H1 (cell line): Measurements from ENCODE around the gene CUBN. TPM values are rescaled to one million over a fixed set of nuclear protein-coding genes. Genes with fewer than 3 reads are reported as not detected.

Experiments used
- CTCF ChIA-PET: fragments of 300-600 bp; sonication (Branson Sonifier 250); formaldehyde crosslinking; loops from one replicate; lab custom pipeline; 2021; ENCODE audit not compliant: partially characterized antibody; lab: Charles Lee
- POLR2A ChIA-PET: fragments of 300-600 bp; sonication (Branson Sonifier 250); formaldehyde crosslinking; loops from one replicate; lab custom pipeline; 2021; ENCODE audit warnings: inconsistent platforms; ENCODE audit not compliant: partially characterized antibody; lab: Charles Lee
- DNase-seq, 2 experiments: peaks; one replicate each; pipeline versions ENCODE4 v3.0.0 to v3.0.0-alpha.2; 2010 to 2022; ENCODE audit warnings: low spot score in 2 of 2, low read depth in 1 of 2, mixed read lengths in 1 of 2
- FAIRE-seq: peaks from 2 replicates; lab custom pipeline; 2011; peaks lifted over from hg19 to GRCh38; lab: Jason Lieb, UNC
- H2AFZ ChIP-seq: 2 replicates; pipeline ENCODE4 v1.8.1; 2012; ENCODE audit warnings: low read length, inconsistent platforms
- H2AK5ac ChIP-seq: 2 replicates; pipeline ENCODE4 v1.6.1; 2013; ENCODE audit warnings: low read depth, low read length
- H2BK120ac ChIP-seq: replicated peaks from 2 replicates; pipeline ENCODE3; 2013; ENCODE audit warnings: low read depth, low read length, inconsistent platforms
- H2BK12ac ChIP-seq: 2 replicates; pipeline ENCODE4 v1.6.1; 2013; ENCODE audit warnings: low read depth, low read length
- H2BK15ac ChIP-seq: 2 replicates; pipeline ENCODE4 v1.6.1; 2013; ENCODE audit warnings: low read length
- H2BK20ac ChIP-seq: 2 replicates; pipeline ENCODE4 v1.6.1; 2013; ENCODE audit warnings: low read length
- H2BK5ac ChIP-seq: 2 replicates; pipeline ENCODE4 v1.6.1; 2013; ENCODE audit warnings: low read depth, low read length
- H3K14ac ChIP-seq: 2 replicates; pipeline ENCODE4 v1.6.1; 2013; ENCODE audit warnings: inconsistent platforms; ENCODE audit not compliant: insufficient read length
- H3K18ac ChIP-seq: 2 replicates; pipeline ENCODE4 v1.6.1; 2013; ENCODE audit warnings: low read length; ENCODE audit errors: extremely low read depth
- H3K23ac ChIP-seq: 2 replicates; pipeline ENCODE4 v1.6.1; 2013; ENCODE audit warnings: inconsistent platforms; ENCODE audit not compliant: insufficient read length
- H3K23me2 ChIP-seq: 2 replicates; pipeline ENCODE4 v1.6.1; 2013; ENCODE audit warnings: low read depth, low read length
- H3K27ac ChIP-seq: 2 replicates; pipeline ENCODE4 v1.6.1; 2011; ENCODE audit warnings: low read depth, low read length, inconsistent platforms
- H3K27me3 ChIP-seq, 4 experiments: replicated peaks in 1 of 4; 1 replicate in 1 of 4; 2 replicates in 3 of 4; pipeline versions ENCODE4 v1.6.1 to v1.8.1; 2011 to 2013; ENCODE audit warnings: low read length in 3 of 4, mild to moderate bottlenecking in 3 of 4, inconsistent platforms in 2 of 4, mixed read lengths in 2 of 4, moderate library complexity in 1 of 4; ENCODE audit not compliant: control insufficient read depth in 3 of 4, insufficient read depth in 3 of 4; ENCODE audit errors: extremely low read depth in 1 of 4
- H3K36me3 ChIP-seq, 4 experiments: 2 replicates each; pipeline versions ENCODE4 v1.6.1 to v1.8.1; 2011 to 2013; ENCODE audit warnings: mild to moderate bottlenecking in 4 of 4, low read length in 3 of 4, moderate library complexity in 2 of 4, control low read depth in 1 of 4, inconsistent platforms in 1 of 4; ENCODE audit not compliant: insufficient read depth in 4 of 4, control insufficient read depth in 2 of 4
- H3K4ac ChIP-seq: replicated peaks from 2 replicates; pipeline ENCODE3; 2013; ENCODE audit warnings: low read length, low read depth, mixed read lengths, inconsistent platforms; ENCODE audit not compliant: insufficient read length
- H3K4me1 ChIP-seq, 4 experiments: replicated peaks in 1 of 4; 1 replicate in 1 of 4; 2 replicates in 3 of 4; pipeline versions ENCODE4 v1.6.1 to v1.8.1; 2011 to 2013; ENCODE audit warnings: low read length in 3 of 4, inconsistent platforms in 2 of 4, mixed read lengths in 1 of 4; ENCODE audit not compliant: insufficient read depth in 4 of 4, control insufficient read depth in 3 of 4
- H3K4me2 ChIP-seq, 2 experiments: 2 replicates each; pipeline versions ENCODE4 v1.6.1 to v1.8.1; 2011 to 2013; ENCODE audit warnings: low read depth in 2 of 2, low read length in 2 of 2, control low read depth in 1 of 2, inconsistent platforms in 1 of 2, mild to moderate bottlenecking in 1 of 2; ENCODE audit not compliant: insufficient read depth in 1 of 2
- H3K4me3 ChIP-seq, 4 experiments: fragments of 200-600, 300-600 bp in 1 of 4; sonication (generic), shearing (Covaris generic), sonication (Bioruptor Twin) in 1 of 4; 2 replicates each; pipeline versions ENCODE4 v1.5.1 to v1.8.1; 2011 to 2016; ENCODE audit warnings: low read length in 4 of 4, low read depth in 3 of 4, control low read depth in 2 of 4, inconsistent platforms in 2 of 4, mild to moderate bottlenecking in 2 of 4, mixed read lengths in 1 of 4, moderate library complexity in 1 of 4; ENCODE audit not compliant: insufficient read depth in 2 of 4; ENCODE audit errors: extremely low read depth in 1 of 4
- H3K56ac ChIP-seq: replicated peaks from 2 replicates; pipeline ENCODE3; 2013; ENCODE audit warnings: low read depth, mild to moderate bottlenecking, mixed read lengths, low read length, inconsistent platforms; ENCODE audit not compliant: insufficient read length
- H3K79me1 ChIP-seq: 2 replicates; pipeline ENCODE4 v1.6.1; 2013; ENCODE audit warnings: low read depth, low read length, control low read depth
- H3K79me2 ChIP-seq, 2 experiments: 2 replicates each; pipeline versions ENCODE4 v1.6.1 to v1.8.1; 2012 to 2013; ENCODE audit warnings: low read length in 2 of 2, mild to moderate bottlenecking in 2 of 2, inconsistent platforms in 1 of 2; ENCODE audit not compliant: insufficient read depth in 2 of 2, control insufficient read depth in 1 of 2
- H3K9ac ChIP-seq, 4 experiments: replicated peaks in 1 of 4; 1 replicate in 1 of 4; 2 replicates in 3 of 4; pipeline versions ENCODE4 v1.6.1 to v1.8.1; 2011 to 2013; ENCODE audit warnings: low read depth in 3 of 4, low read length in 3 of 4, control low read depth in 2 of 4, mild to moderate bottlenecking in 2 of 4, moderate library complexity in 2 of 4, inconsistent platforms in 1 of 4; ENCODE audit errors: extremely low read depth in 1 of 4
- H3K9me3 ChIP-seq, 2 experiments: 2 replicates each; pipeline versions ENCODE4 v1.6.1 to v1.8.1; 2012 to 2013; ENCODE audit warnings: mild to moderate bottlenecking in 2 of 2, moderate library complexity in 2 of 2, control low read depth in 1 of 2, inconsistent platforms in 1 of 2, low read depth in 1 of 2, low read length in 1 of 2, mixed read lengths in 1 of 2; ENCODE audit not compliant: insufficient read depth in 2 of 2
- H4K20me1 ChIP-seq, 2 experiments: replicated peaks in 1 of 2; 2 replicates each; pipeline versions ENCODE3 to v1.8.1; 2011 to 2013; ENCODE audit warnings: inconsistent platforms in 2 of 2, low read length in 2 of 2, mild to moderate bottlenecking in 1 of 2; ENCODE audit not compliant: insufficient read depth in 2 of 2, control insufficient read depth in 1 of 2
- H4K5ac ChIP-seq: 2 replicates; pipeline ENCODE4 v1.6.1; 2013; ENCODE audit warnings: low read length, low read depth, mixed read lengths, inconsistent platforms; ENCODE audit not compliant: insufficient read length
- H4K8ac ChIP-seq: 2 replicates; pipeline ENCODE4 v1.8.0; 2013; ENCODE audit warnings: mild to moderate bottlenecking, moderate library complexity, low read length, inconsistent platforms; ENCODE audit not compliant: insufficient read depth; ENCODE audit errors: extremely low read depth
- H4K91ac ChIP-seq: replicated peaks from 2 replicates; pipeline ENCODE3; 2013; ENCODE audit warnings: low read length, mixed read lengths, inconsistent platforms; ENCODE audit not compliant: insufficient read length
- GTF2F1 ChIP-seq: IDR thresholded peaks from 2 replicates; pipeline ENCODE4 v1.6.1; 2012; ENCODE audit warnings: low read depth, low read length, improper control_type of control experiment, borderline replicate concordance
- POLR2A ChIP-seq, 2 experiments: IDR thresholded peaks; 1 replicate in 1 of 2; 2 replicates in 1 of 2; pipeline ENCODE4 v1.6.1; 2011; ENCODE audit warnings: low read depth in 2 of 2, low read length in 2 of 2, mild to moderate bottlenecking in 2 of 2; ENCODE audit errors: control extremely low read depth in 1 of 2
- POLR2AphosphoS5 ChIP-seq: IDR thresholded peaks from 2 replicates; pipeline ENCODE4 v1.6.1; 2011; ENCODE audit warnings: low read depth, low read length
- SIRT6 ChIP-seq: IDR thresholded peaks from one replicate; pipeline ENCODE4 v1.7.1; 2012; ENCODE audit warnings: low read length, inconsistent platforms
- SRF ChIP-seq: IDR thresholded peaks from 2 replicates; pipeline ENCODE4 v1.6.1; 2011; ENCODE audit warnings: mild to moderate bottlenecking, low read depth, low read length, moderate library complexity
- TAF7 ChIP-seq: optimal IDR thresholded peaks from 2 replicates; pipeline ENCODE3; 2011; ENCODE audit warnings: low read depth, mild to moderate bottlenecking, inconsistent platforms, low read length, moderate library complexity, borderline replicate concordance
- TBP ChIP-seq: IDR thresholded peaks from 2 replicates; pipeline ENCODE4 v1.6.1; 2011; ENCODE audit warnings: low read depth, low read length, improper control_type of control experiment
- WGBS, 2 experiments: shearing (Covaris generic) in 1 of 2; methylation state at CpG; one replicate each; pipeline versions ENCODE4 v1.1.6 to v1.1.7; 2013 to 2015; ENCODE audit warnings: low lambda C conversion rate in 2 of 2, mixed read lengths in 2 of 2, inconsistent platforms in 1 of 2, low coverage in 1 of 2, missing lambda C conversion rate in 1 of 2; ENCODE audit not compliant: insufficient replicate concordance in 2 of 2, insufficient coverage in 1 of 2, insufficient read length in 1 of 2; ENCODE audit errors: extremely low coverage in 1 of 2, missing lambda C conversion rate in 1 of 2; 5-methylcytosine and 5-hydroxymethylcytosine counted together
- polyA plus RNA-seq, 7 experiments: library from polyadenylated mRNA; depleted of rRNA in 3 of 7; stranded (reverse) in 5 of 7; unstranded in 2 of 7; fragments of >200 nt in 5 of 7; fragments of 200-250 nt in 2 of 7; gene quantifications; 1 replicate in 5 of 7; 2 replicates in 1 of 7; 4 replicates in 1 of 7; pipeline versions ENCODE4 v1.2.1 to v1.2.3, GENCODE V29; 2011 to 2013; ENCODE audit warnings: missing spikeins in 2 of 7, mixed read lengths in 2 of 7
- total RNA-seq: library from RNA; stranded (reverse); fragmentation: NEBNext Ultra II Directional; extraction: Animal tissue kit (Norgen Biotek cat#: 25700); gene quantifications from 2 replicates; pipeline ENCODE4 v1.2.1, GENCODE V29; 2021

CUBN gene
- total and polyA plus RNA-seq, 2 of the 8 experiments (the other 6 are each of a cell fraction or from before 2014, with no cell fraction given) = 0.04 to 0.08 TPM

- Histone ChIP-seq H3K4me3 (no peak overlapping the region), H3K23me2 (no peaks in the 10 kb centered on the region), H4K20me1 (no peaks in the 10 kb centered on the region), H3K14ac (no peak overlapping the region), H3K36me3 (no peaks in the 10 kb centered on the region), H3K9me3 (no peaks in the 10 kb centered on the region), H2BK12ac (no peak overlapping the region), H4K5ac (no peak overlapping the region), H4K91ac (no peak overlapping the region), H2BK120ac (no peak overlapping the region), H2BK15ac (no peak overlapping the region), H4K8ac (no peak overlapping the region), H3K23ac (no peak overlapping the region), H3K4me2 (peak overlapping the region in 1 of 2 experiments; percentile 45; a peak in 1 of 4 replicates), H2BK5ac (no peak overlapping the region), H3K27ac (no peak overlapping the region), H3K18ac (no peak overlapping the region), H2AFZ (no peak overlapping the region), H3K4ac (no peak overlapping the region), H3K4me1 (peaks cover 6 to 14% (median 13%) of the 10 kb centered on the region in 4 experiments), H2BK20ac (no peak overlapping the region; the same call in 1 of the 2 replicates), H3K79me2 (no peaks in the 10 kb centered on the region), H3K56ac (no peak overlapping the region), H2AK5ac (no peak overlapping the region), H3K27me3 (no peaks in the 10 kb centered on the region), H3K9ac (no peak overlapping the region), H3K79me1 (no peaks in the 10 kb centered on the region)
- DNase-seq (peak in 1 of 2 experiments; percentile 40), FAIRE-seq (no peak)
- POLR2A ChIA-PET = interaction anchor here (0.6 to 1.7 kb wide), 4 partner anchors 18 to 214 kb away, joined by 3 to 5 read pairs (median 4); no protein-coding TSS in a partner anchor
- 73% methylated on average over 6 of the region's 6 CpGs; no CpG with 5 or more reads in 1 of the 2 experiments for WGBS, 2 experiments
- TF ChIP-seq POLR2A (IDR thresholded peaks at IDR 0.05; ENCODE audit: control extremely low read depth in 1 of 2, low read depth in 2 of 2, low read length in 2 of 2) = peak; percentile 40 to 87
- TF ChIP-seq TBP = peak; percentile 84
- TF ChIP-seq POLR2AphosphoS5 = peak; percentile 88
- TF ChIP-seq GTF2F1 = 0 out of 2 replicates have a peak, but pooled peaks have one; percentile 43
- TF ChIP-seq SRF = no peak
- TF ChIP-seq SIRT6 = no peak
- TF ChIP-seq TAF7 = peak; percentile 98
- CTCF ChIA-PET = interaction anchor here (0.6 to 1.0 kb wide), 2 partner anchors 131 to 158 kb away, joined by 3 to 4 read pairs; no protein-coding TSS in a partner anchor
These were observed 106.7 kb downstream of the CUBN start for GRCh38 chr10:17022896-17023295.
